ENCODE data around the gene TKT.

- TF ChIP-seq SP1 (IDR thresholded peaks at IDR 0.05; ENCODE audit: low read depth, low read length) (no peak), CTCF (IDR thresholded peaks at IDR 0.05; ENCODE audit: control extremely low read depth in 1 of 3, insufficient read depth in 1 of 3, low read depth in 1 of 3, low read length in 3 of 3) (peak in 2 of 3 experiments; percentile 95 to 97; a peak in 3 of 4 replicates), POLR2A (IDR thresholded peaks at IDR 0.05; ENCODE audit: control extremely low read depth in 1 of 2, low read depth in 2 of 2, low read length in 2 of 2) (no peak), EZH2 (IDR thresholded peaks at IDR 0.05; ENCODE audit: low read depth, low read length, severe bottlenecking) (no peak), POLR2AphosphoS5 (IDR thresholded peaks at IDR 0.05; ENCODE audit: low read depth, low read length) (no peak), MAX (IDR thresholded peaks at IDR 0.05) (peak; percentile 99), NANOG (IDR thresholded peaks at IDR 0.05; ENCODE audit: insufficient read depth, low read depth, low read length, poor library complexity, severe bottlenecking) (no peak), CHD1 (IDR thresholded peaks at IDR 0.05; ENCODE audit: low read depth, low read length) (no peak), EP300 (IDR thresholded peaks at IDR 0.05; ENCODE audit: borderline replicate concordance in 1 of 2, low read depth in 2 of 2, low read length in 2 of 2) (no peak), CBX8 (IDR thresholded peaks at IDR 0.05; ENCODE audit: borderline replicate concordance, low read depth, low read length) (no peak), JUN (IDR thresholded peaks at IDR 0.05; ENCODE audit: low read depth, low read length) (no peak), YY1 (IDR thresholded peaks at IDR 0.05; ENCODE audit: low read depth, low read length) (no peak), RFX5 (IDR thresholded peaks at IDR 0.05; ENCODE audit: borderline replicate concordance, low read depth, low read length) (no peak)
These were observed 59.9 kb downstream of the TKT start for GRCh38 chr3:53195602-53196574.

All from H1 (cell line).